Measurements from ENCODE around the gene FRMD4A.
"Not testable (repeated sequence)": the region's sequence is repeated elsewhere in the genome, so short reads cannot be mapped to it uniquely, and the experiment has no call there.

The FRMD4A gene

GRCh38 chr10:14060320-14061070 is 270.2 kb downstream of the FRMD4A start:
- no peak for DNase-seq (ENCODE audit: low read depth, low spot score)

GRCh38 chr10:14056610-14057332 is 274.0 kb downstream of the FRMD4A start:
- peak; percentile 84 for DNase-seq (ENCODE audit: low read depth, low spot score)

GRCh38 chr10:14052931-14053330 is 277.8 kb downstream of the FRMD4A start:
- DNase-seq (ENCODE audit: low read depth, low spot score) = no peak

GRCh38 chr10:14050598-14050997 is 280.1 kb downstream of the FRMD4A start:
- no peak for DNase-seq (ENCODE audit: low read depth, low spot score)

- no peak for DNase-seq (ENCODE audit: low read depth, low spot score)
These were observed 281.7 kb downstream of the FRMD4A start for GRCh38 chr10:14048930-14049613.

- no peak for DNase-seq (ENCODE audit: low read depth, low spot score)
These were observed 283.3 kb downstream of the FRMD4A start for GRCh38 chr10:14047431-14047830.

- DNase-seq (ENCODE audit: low read depth, low spot score) = not testable (repeated sequence)
These were observed 288.7 kb downstream of the FRMD4A start for GRCh38 chr10:14042051-14042450.

- DNase-seq (ENCODE audit: low read depth, low spot score) = no peak
These were observed 289.7 kb downstream of the FRMD4A start for GRCh38 chr10:14040787-14041631.

GRCh38 chr10:14039968-14040668 is 290.6 kb downstream of the FRMD4A start:
- DNase-seq (ENCODE audit: low read depth, low spot score) = peak; percentile 41

GRCh38 chr10:14036233-14036632 is 294.5 kb downstream of the FRMD4A start:
- no peak for DNase-seq (ENCODE audit: low read depth, low spot score)

GRCh38 chr10:14035506-14035905 is 295.2 kb downstream of the FRMD4A start:
- no peak for DNase-seq (ENCODE audit: low read depth, low spot score)

- DNase-seq (ENCODE audit: low read depth, low spot score) = peak; percentile 16
These were observed 298.2 kb downstream of the FRMD4A start for GRCh38 chr10:14032406-14032998.

GRCh38 chr10:14026325-14026724 is 304.4 kb downstream of the FRMD4A start:
- DNase-seq (ENCODE audit: low read depth, low spot score) = no peak

GRCh38 chr10:14025283-14026189 is 305.2 kb downstream of the FRMD4A start:
- no peak for DNase-seq (ENCODE audit: low read depth, low spot score)

GRCh38 chr10:14024329-14025202 is 306.2 kb downstream of the FRMD4A start:
- no peak for DNase-seq (ENCODE audit: low read depth, low spot score)

- peak; percentile 14 for DNase-seq (ENCODE audit: low read depth, low spot score)
These were observed 306.9 kb downstream of the FRMD4A start for GRCh38 chr10:14023673-14024328.

- peak; percentile 11 for DNase-seq (ENCODE audit: low read depth, low spot score)
These were observed 307.6 kb downstream of the FRMD4A start for GRCh38 chr10:14022954-14023672.

Measured in astrocyte of the hippocampus (primary cell).